Measurements from ENCODE around the gene MAGI2. TPM values are rescaled to one million over a fixed set of nuclear protein-coding genes. Genes with fewer than 3 reads are reported as not detected.

Gene MAGI2
- total RNA-seq, 3 donors from 2014 or later (not counting 1 experiment from before 2014, with no cell fraction given) = 0.09 to 0.48 (median 0.27) TPM

DNA sequence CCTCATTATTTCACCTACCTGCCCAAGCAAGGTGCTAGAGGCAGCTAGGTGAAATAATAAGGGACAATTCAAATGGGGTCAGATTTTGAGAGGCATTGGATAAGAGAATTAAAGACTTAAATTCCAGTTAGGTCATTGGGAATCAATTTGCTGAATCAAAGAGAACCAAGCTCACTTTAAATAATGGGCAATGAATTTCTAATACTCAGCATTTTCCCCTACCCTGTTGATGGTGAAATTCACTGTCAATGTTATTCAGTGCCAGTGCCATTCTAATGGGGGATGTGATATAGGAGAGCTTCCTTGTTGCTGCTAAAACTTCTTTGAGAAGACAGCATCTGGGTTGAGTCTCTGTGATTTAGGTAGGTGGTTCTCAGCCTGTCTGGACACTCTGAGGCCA, 1145.6 kb downstream of the MAGI2 start:
- no peak overlapping the region for H3K4me3 ChIP-seq (ENCODE audit: low read length)
- ATAC-seq = no peak
- no peaks in the 10 kb centered on the region for H3K4me1 ChIP-seq (ENCODE audit: control insufficient read depth, insufficient read depth, low read length)
- H3K27ac ChIP-seq (ENCODE audit: low read length) = no peak overlapping the region
- no peaks in the 10 kb centered on the region for H3K27me3 ChIP-seq (ENCODE audit: control insufficient read depth, insufficient read depth, low read length)
- intact Hi-C loops (cut with micrococcal nuclease) = no loop called here
- no peak overlapping the region for H3K27ac Mint-ChIP-seq
- no peak for DNase-seq
- H3K9me3 Mint-ChIP-seq = peaks cover 0 to 2% of the 10 kb centered on the region in 2 donors
- H3K36me3 Mint-ChIP-seq = no peaks in the 10 kb centered on the region
- no peaks in the 10 kb centered on the region for H3K36me3 ChIP-seq (ENCODE audit: control insufficient read depth, insufficient read depth, low read length)
- TF ChIP-seq, protein P1, sequence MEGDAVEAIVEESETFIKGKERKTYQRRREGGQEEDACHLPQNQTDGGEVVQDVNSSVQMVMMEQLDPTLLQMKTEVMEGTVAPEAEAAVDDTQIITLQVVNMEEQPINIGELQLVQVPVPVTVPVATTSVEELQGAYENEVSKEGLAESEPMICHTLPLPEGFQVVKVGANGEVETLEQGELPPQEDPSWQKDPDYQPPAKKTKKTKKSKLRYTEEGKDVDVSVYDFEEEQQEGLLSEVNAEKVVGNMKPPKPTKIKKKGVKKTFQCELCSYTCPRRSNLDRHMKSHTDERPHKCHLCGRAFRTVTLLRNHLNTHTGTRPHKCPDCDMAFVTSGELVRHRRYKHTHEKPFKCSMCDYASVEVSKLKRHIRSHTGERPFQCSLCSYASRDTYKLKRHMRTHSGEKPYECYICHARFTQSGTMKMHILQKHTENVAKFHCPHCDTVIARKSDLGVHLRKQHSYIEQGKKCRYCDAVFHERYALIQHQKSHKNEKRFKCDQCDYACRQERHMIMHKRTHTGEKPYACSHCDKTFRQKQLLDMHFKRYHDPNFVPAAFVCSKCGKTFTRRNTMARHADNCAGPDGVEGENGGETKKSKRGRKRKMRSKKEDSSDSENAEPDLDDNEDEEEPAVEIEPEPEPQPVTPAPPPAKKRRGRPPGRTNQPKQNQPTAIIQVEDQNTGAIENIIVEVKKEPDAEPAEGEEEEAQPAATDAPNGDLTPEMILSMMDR (IDR thresholded peaks at IDR 0.05) = no peak
- H3K4me3 Mint-ChIP-seq = no peak overlapping the region
- H3K4me1 Mint-ChIP-seq = no peaks in the 10 kb centered on the region
- H3K9me3 ChIP-seq (ENCODE audit: control insufficient read depth, insufficient read depth, low read length) = no peaks in the 10 kb centered on the region
- H3K27me3 Mint-ChIP-seq (ENCODE audit: low read depth in 2 of 2) = no peaks in the 10 kb centered on the region

DNA sequence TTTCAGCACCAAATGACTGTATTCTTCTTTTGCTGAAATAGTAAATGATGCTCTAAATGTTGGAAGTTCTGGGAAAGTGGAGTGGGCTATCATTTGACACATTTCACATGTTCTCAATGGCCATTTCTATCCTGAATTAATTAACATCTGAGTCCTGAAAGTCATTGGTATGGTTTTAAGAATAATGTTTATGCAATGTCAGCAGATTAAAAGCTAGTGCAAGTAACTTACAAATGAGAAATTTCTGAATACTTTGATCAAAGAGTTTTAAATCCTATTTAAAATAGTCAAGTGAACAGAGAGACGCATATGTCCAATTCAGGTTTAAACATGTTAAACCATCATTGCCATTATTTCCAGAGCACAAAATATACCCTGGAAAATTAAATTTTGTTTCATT, 1146.8 kb downstream of the MAGI2 start:
- Mint-ChIP-seq H3K9me3 (no peaks in the 10 kb centered on the region), H3K27ac (no peak overlapping the region), H3K4me3 (no peak overlapping the region), H3K4me1 (no peaks in the 10 kb centered on the region), H3K36me3 (no peaks in the 10 kb centered on the region), H3K27me3 (ENCODE audit: low read depth in 2 of 2) (no peaks in the 10 kb centered on the region)
- Histone ChIP-seq H3K4me3 (ENCODE audit: low read length) (no peak overlapping the region), H3K27me3 (ENCODE audit: control insufficient read depth, insufficient read depth, low read length) (no peaks in the 10 kb centered on the region), H3K4me1 (ENCODE audit: control insufficient read depth, insufficient read depth, low read length) (no peaks in the 10 kb centered on the region), H3K9me3 (ENCODE audit: control insufficient read depth, insufficient read depth, low read length) (no peaks in the 10 kb centered on the region), H3K36me3 (ENCODE audit: control insufficient read depth, insufficient read depth, low read length) (no peaks in the 10 kb centered on the region), H3K27ac (ENCODE audit: low read length) (no peak overlapping the region)
- 93% methylated on average over 1 of the region's 1 CpG for WGBS (ENCODE audit: insufficient coverage)
- intact Hi-C loops (cut with micrococcal nuclease) = no loop called here
- DNase-seq = no peak
- TF ChIP-seq, protein P1 (IDR thresholded peaks at IDR 0.05) = no peak
- ATAC-seq = no peak

GRCh38 chr7:78301407-78301806, 1152.1 kb downstream of the MAGI2 start:
- intact Hi-C loops (cut with micrococcal nuclease) = no loop called here
- H3K4me1 ChIP-seq (ENCODE audit: control insufficient read depth, insufficient read depth, low read length) = no peaks in the 10 kb centered on the region
- Mint-ChIP-seq H3K4me1 (no peaks in the 10 kb centered on the region), H3K27me3 (ENCODE audit: low read depth in 2 of 2) (no peaks in the 10 kb centered on the region), H3K27ac (no peak overlapping the region), H3K9me3 (no peaks in the 10 kb centered on the region), H3K4me3 (no peak overlapping the region), H3K36me3 (no peaks in the 10 kb centered on the region)
- TF ChIP-seq, protein P1 (IDR thresholded peaks at IDR 0.05) = no peak
- WGBS (ENCODE audit: insufficient coverage) = 97% methylated on average over 3 of the region's 3 CpGs
- H3K9me3 ChIP-seq (ENCODE audit: control insufficient read depth, insufficient read depth, low read length) = no peaks in the 10 kb centered on the region
- no peak for ATAC-seq
- H3K27ac ChIP-seq (ENCODE audit: low read length) = no peak overlapping the region
- no peaks in the 10 kb centered on the region for H3K27me3 ChIP-seq (ENCODE audit: control insufficient read depth, insufficient read depth, low read length)
- DNase-seq = no peak
- H3K36me3 ChIP-seq (ENCODE audit: control insufficient read depth, insufficient read depth, low read length) = no peaks in the 10 kb centered on the region
- no peak overlapping the region for H3K4me3 ChIP-seq (ENCODE audit: low read length)

GRCh38 chr7:78299088-78299487, 1154.4 kb downstream of the MAGI2 start:
- Histone ChIP-seq H3K36me3 (ENCODE audit: control insufficient read depth, insufficient read depth, low read length) (no peaks in the 10 kb centered on the region), H3K27ac (ENCODE audit: low read length) (no peak overlapping the region), H3K9me3 (ENCODE audit: control insufficient read depth, insufficient read depth, low read length) (no peaks in the 10 kb centered on the region), H3K27me3 (ENCODE audit: control insufficient read depth, insufficient read depth, low read length) (no peaks in the 10 kb centered on the region), H3K4me1 (ENCODE audit: control insufficient read depth, insufficient read depth, low read length) (no peaks in the 10 kb centered on the region), H3K4me3 (ENCODE audit: low read length) (no peak overlapping the region)
- Mint-ChIP-seq H3K4me3 (no peak overlapping the region), H3K4me1 (no peaks in the 10 kb centered on the region), H3K36me3 (no peaks in the 10 kb centered on the region), H3K27ac (no peak overlapping the region), H3K27me3 (ENCODE audit: low read depth in 2 of 2) (no peaks in the 10 kb centered on the region), H3K9me3 (no peaks in the 10 kb centered on the region)
- TF ChIP-seq, protein P1 (IDR thresholded peaks at IDR 0.05) = no peak
- no peak for ATAC-seq
- 80% methylated on average over 1 of the region's 5 CpGs for WGBS (ENCODE audit: insufficient coverage)
- no peak for DNase-seq
- intact Hi-C loops (cut with micrococcal nuclease) = no loop called here

All from natural killer cell (primary cell).